Mammary epithelial cell (primary cell): Measurements from ENCODE around the gene SFRP5.

Source experiments
- EZH2 ChIP-seq: IDR thresholded peaks from 2 replicates; pipeline ENCODE4 v1.6.1; 2012; ENCODE audit warnings: low read length, inconsistent platforms, borderline replicate concordance
- TF ChIP-seq, protein P1 (sequence below), 2 donors: IDR thresholded peaks in 1 of 2; conservative IDR thresholded peaks in 1 of 2; 2 replicates each; pipeline ENCODE4 v1.5.1; 2011 to 2012; ENCODE audit warnings: inconsistent platforms in 2 of 2, low read length in 2 of 2, mild to moderate bottlenecking in 2 of 2, control low read depth in 1 of 2, low read depth in 1 of 2; ENCODE audit not compliant: insufficient read depth in 1 of 2; ENCODE audit errors: extremely low read depth in 1 of 2

DNA sequence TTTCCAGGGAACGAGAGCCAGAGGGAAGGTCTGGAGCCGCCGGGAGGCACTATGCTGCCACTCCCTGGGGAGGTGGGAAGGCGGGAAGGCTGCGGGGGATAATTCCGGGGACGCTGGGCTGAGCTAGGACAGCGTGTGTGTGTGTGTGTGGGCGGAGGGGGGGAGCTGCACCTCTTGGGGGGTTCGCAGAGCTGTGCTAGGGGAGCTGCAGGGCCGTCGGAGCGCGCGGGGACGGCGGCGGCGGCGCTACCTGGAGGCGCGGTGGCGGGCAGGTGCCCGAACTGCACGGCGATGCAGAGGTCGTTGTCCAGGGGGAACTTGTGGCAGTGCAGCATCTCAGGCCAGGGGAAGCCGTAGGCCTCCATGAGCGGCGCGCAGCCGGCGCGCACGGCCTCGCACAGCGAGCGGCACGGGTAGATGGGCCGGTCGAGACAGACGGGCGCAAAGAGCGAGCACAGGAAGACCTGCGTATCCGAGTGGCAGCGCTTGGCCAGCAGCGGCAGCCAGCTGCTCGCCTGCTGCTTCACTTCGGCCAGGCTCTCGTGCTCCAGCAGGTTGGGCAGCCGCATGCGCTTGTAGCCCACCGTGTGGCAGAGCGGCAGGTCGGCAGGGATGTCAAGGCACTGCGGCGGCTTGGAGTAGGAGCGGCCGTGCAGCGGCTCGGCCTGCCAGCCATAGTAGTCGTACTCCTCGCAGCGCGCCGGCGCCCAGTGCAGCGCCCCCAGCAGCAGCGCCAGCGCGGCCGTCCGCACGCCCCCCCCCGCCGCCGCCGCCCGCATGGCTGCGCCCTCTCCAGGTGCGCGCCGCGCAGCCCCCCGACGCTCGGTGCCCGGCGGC lies 526 bp downstream of the SFRP5 start:
- TF ChIP-seq, protein P1, sequence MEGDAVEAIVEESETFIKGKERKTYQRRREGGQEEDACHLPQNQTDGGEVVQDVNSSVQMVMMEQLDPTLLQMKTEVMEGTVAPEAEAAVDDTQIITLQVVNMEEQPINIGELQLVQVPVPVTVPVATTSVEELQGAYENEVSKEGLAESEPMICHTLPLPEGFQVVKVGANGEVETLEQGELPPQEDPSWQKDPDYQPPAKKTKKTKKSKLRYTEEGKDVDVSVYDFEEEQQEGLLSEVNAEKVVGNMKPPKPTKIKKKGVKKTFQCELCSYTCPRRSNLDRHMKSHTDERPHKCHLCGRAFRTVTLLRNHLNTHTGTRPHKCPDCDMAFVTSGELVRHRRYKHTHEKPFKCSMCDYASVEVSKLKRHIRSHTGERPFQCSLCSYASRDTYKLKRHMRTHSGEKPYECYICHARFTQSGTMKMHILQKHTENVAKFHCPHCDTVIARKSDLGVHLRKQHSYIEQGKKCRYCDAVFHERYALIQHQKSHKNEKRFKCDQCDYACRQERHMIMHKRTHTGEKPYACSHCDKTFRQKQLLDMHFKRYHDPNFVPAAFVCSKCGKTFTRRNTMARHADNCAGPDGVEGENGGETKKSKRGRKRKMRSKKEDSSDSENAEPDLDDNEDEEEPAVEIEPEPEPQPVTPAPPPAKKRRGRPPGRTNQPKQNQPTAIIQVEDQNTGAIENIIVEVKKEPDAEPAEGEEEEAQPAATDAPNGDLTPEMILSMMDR (conservative IDR thresholded peaks at IDR 0.05 in 1 of 2, IDR thresholded peaks at IDR 0.05 in 1 of 2; ENCODE audit: extremely low read depth in 1 of 2, insufficient read depth in 1 of 2, low read depth in 1 of 2, low read length in 2 of 2): no peak
- peak; percentile 80 for TF ChIP-seq EZH2
